ENCODE results near the gene NSUN7. TPM values are rescaled to one million over a fixed set of nuclear protein-coding genes. Genes with fewer than 3 reads are reported as not detected.

NSUN7 gene
- total RNA-seq, 1 experiment from 2014 or later: 0.90 TPM

- no TSS peak for BruUV-seq (replicated peaks)
- no peak for DNase-seq (ENCODE audit: low spot score)
- TF ChIP-seq, protein P1, sequence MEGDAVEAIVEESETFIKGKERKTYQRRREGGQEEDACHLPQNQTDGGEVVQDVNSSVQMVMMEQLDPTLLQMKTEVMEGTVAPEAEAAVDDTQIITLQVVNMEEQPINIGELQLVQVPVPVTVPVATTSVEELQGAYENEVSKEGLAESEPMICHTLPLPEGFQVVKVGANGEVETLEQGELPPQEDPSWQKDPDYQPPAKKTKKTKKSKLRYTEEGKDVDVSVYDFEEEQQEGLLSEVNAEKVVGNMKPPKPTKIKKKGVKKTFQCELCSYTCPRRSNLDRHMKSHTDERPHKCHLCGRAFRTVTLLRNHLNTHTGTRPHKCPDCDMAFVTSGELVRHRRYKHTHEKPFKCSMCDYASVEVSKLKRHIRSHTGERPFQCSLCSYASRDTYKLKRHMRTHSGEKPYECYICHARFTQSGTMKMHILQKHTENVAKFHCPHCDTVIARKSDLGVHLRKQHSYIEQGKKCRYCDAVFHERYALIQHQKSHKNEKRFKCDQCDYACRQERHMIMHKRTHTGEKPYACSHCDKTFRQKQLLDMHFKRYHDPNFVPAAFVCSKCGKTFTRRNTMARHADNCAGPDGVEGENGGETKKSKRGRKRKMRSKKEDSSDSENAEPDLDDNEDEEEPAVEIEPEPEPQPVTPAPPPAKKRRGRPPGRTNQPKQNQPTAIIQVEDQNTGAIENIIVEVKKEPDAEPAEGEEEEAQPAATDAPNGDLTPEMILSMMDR (conservative IDR thresholded peaks at IDR 0.05; ENCODE audit: low read depth, low read length): no peak
- TF ChIP-seq EZH2 (IDR thresholded peaks at IDR 0.05; ENCODE audit: borderline replicate concordance, low read depth, low read length, poor library complexity, severe bottlenecking): no peak
- Histone ChIP-seq H3K9me3 (ENCODE audit: low read depth, low read length, poor library complexity, severe bottlenecking) (no peaks in the 10 kb centered on the region), H3K4me3 (ENCODE audit: low read depth, low read length, poor library complexity, severe bottlenecking) (no peak overlapping the region), H3K27ac (ENCODE audit: low read depth, low read length, poor library complexity, severe bottlenecking) (no peak overlapping the region), H3K36me3 (ENCODE audit: insufficient read depth, low read length, poor library complexity, severe bottlenecking) (no peaks in the 10 kb centered on the region), H3K4me1 (ENCODE audit: insufficient read depth, low read length, poor library complexity, severe bottlenecking) (no peaks in the 10 kb centered on the region), H3K27me3 (replicated peaks; ENCODE audit: insufficient read depth, low read depth, low read length, poor library complexity) (no peaks in the 10 kb centered on the region)
- intact Hi-C loops (cut with micrococcal nuclease; ENCODE audit: unreplicated experiment): no loop called here
- ChIA-PET POLR2A (ENCODE audit: low non-redundant PET) (no interaction called here), CTCF (no interaction called here)
Observed at GRCh38 chr4:40804598-40804997, 54.8 kb downstream of the NSUN7 start.

GRCh38 chr4:40808926-40809457 is 59.2 kb downstream of the NSUN7 start:
- TF ChIP-seq, protein P1 (conservative IDR thresholded peaks at IDR 0.05; ENCODE audit: low read depth, low read length): no peak
- TF ChIP-seq EZH2 (IDR thresholded peaks at IDR 0.05; ENCODE audit: borderline replicate concordance, low read depth, low read length, poor library complexity, severe bottlenecking): no peak

GRCh38 chr4:40811956-40812355 is 62.2 kb downstream of the NSUN7 start:
- CTCF ChIA-PET: no interaction called here
- Histone ChIP-seq H3K36me3 (ENCODE audit: insufficient read depth, low read length, poor library complexity, severe bottlenecking) (no peaks in the 10 kb centered on the region), H3K27ac (ENCODE audit: low read depth, low read length, poor library complexity, severe bottlenecking) (no peak overlapping the region), H3K4me1 (ENCODE audit: insufficient read depth, low read length, poor library complexity, severe bottlenecking) (no peaks in the 10 kb centered on the region), H3K4me3 (ENCODE audit: low read depth, low read length, poor library complexity, severe bottlenecking) (no peak overlapping the region), H3K9me3 (ENCODE audit: low read depth, low read length, poor library complexity, severe bottlenecking) (no peaks in the 10 kb centered on the region), H3K27me3 (replicated peaks; ENCODE audit: insufficient read depth, low read depth, low read length, poor library complexity) (no peaks in the 10 kb centered on the region)
- intact Hi-C loops (cut with micrococcal nuclease; ENCODE audit: unreplicated experiment): no loop called here
- DNase-seq (ENCODE audit: low spot score): no peak
- TF ChIP-seq, protein P1 (conservative IDR thresholded peaks at IDR 0.05; ENCODE audit: low read depth, low read length): no peak
- TF ChIP-seq EZH2 (IDR thresholded peaks at IDR 0.05; ENCODE audit: borderline replicate concordance, low read depth, low read length, poor library complexity, severe bottlenecking): no peak
- no TSS peak for BruUV-seq (replicated peaks)
- POLR2A ChIA-PET (ENCODE audit: low non-redundant PET): no interaction called here

More at GRCh38 chr4:40808926-40809457, 59.2 kb downstream of the NSUN7 start:
- H3K4me1 ChIP-seq (ENCODE audit: insufficient read depth, low read length, poor library complexity, severe bottlenecking): no peaks in the 10 kb centered on the region
- H3K36me3 ChIP-seq (ENCODE audit: insufficient read depth, low read length, poor library complexity, severe bottlenecking): no peaks in the 10 kb centered on the region
- intact Hi-C loops (cut with micrococcal nuclease; ENCODE audit: unreplicated experiment): no loop called here
- no peaks in the 10 kb centered on the region for H3K27me3 ChIP-seq (replicated peaks; ENCODE audit: insufficient read depth, low read depth, low read length, poor library complexity)
- H3K9me3 ChIP-seq (ENCODE audit: low read depth, low read length, poor library complexity, severe bottlenecking): no peaks in the 10 kb centered on the region
- no peak for DNase-seq (ENCODE audit: low spot score)
- BruUV-seq (replicated peaks): no TSS peak
- H3K27ac ChIP-seq (ENCODE audit: low read depth, low read length, poor library complexity, severe bottlenecking): no peak overlapping the region
- POLR2A ChIA-PET (ENCODE audit: low non-redundant PET): no interaction called here
- no peak overlapping the region for H3K4me3 ChIP-seq (ENCODE audit: low read depth, low read length, poor library complexity, severe bottlenecking)
- CTCF ChIA-PET: no interaction called here
